KMS-11 (cell line): ENCODE results near the gene IQSEC1.

Source experiments
- H2AFZ ChIP-seq: fragments of 200-600 bp; sonication (generic); 2 replicates; pipeline ENCODE4 v1.6.1; 2016; ENCODE audit warnings: antibody characterized with exemption, mixed run types, low read depth
- H3K27ac ChIP-seq: fragments of 200-600 bp; sonication (generic); 2 replicates; pipeline ENCODE4 v1.6.1; 2016; ENCODE audit warnings: mild to moderate bottlenecking, mixed run types
- H3K27me3 ChIP-seq: fragments of 200-600 bp; sonication (generic); 2 replicates; pipeline ENCODE4 v1.6.1; 2017; ENCODE audit warnings: mild to moderate bottlenecking, low read depth, mixed run types, moderate library complexity; ENCODE audit not compliant: insufficient read depth
- H3K36me3 ChIP-seq: fragments of 200-600 bp; sonication (generic); 2 replicates; pipeline ENCODE4 v1.6.1; 2017; ENCODE audit warnings: mild to moderate bottlenecking, mixed run types; ENCODE audit not compliant: insufficient read depth
- H3K4me1 ChIP-seq: fragments of 200-600 bp; sonication (generic); 2 replicates; pipeline ENCODE4 v1.6.1; 2016; ENCODE audit warnings: mild to moderate bottlenecking, low read depth, mixed run types; ENCODE audit not compliant: poor library complexity, severe bottlenecking
- H3K4me2 ChIP-seq: fragments of 200-600 bp; sonication (generic); 2 replicates; pipeline ENCODE4 v1.7.0; 2016; ENCODE audit warnings: mild to moderate bottlenecking, mixed run types
- H3K4me3 ChIP-seq: fragments of 200-600 bp; sonication (generic); IDR thresholded peaks from 2 replicates; pipeline ENCODE4 v1.6.1; 2017; ENCODE audit warnings: low read depth, low read length, mixed read lengths; ENCODE audit not compliant: insufficient read depth
- H3K79me2 ChIP-seq: fragments of 200-600 bp; sonication (generic); 2 replicates; pipeline ENCODE4 v1.6.1; 2016; ENCODE audit warnings: low read depth, mixed run types; ENCODE audit not compliant: insufficient read depth
- H3K9ac ChIP-seq: fragments of 200-600 bp; sonication (generic); 2 replicates; pipeline ENCODE4 v1.6.1; 2016; ENCODE audit warnings: mild to moderate bottlenecking, mixed run types
- H4K20me1 ChIP-seq: fragments of 200-600 bp; sonication (generic); 2 replicates; pipeline ENCODE4 v1.6.1; 2016; ENCODE audit warnings: mild to moderate bottlenecking, mixed run types; ENCODE audit not compliant: insufficient read depth
- TF ChIP-seq, protein P1 (sequence below): fragments of 200-600 bp; sonication (generic); conservative IDR thresholded peaks from 2 replicates; pipeline ENCODE4 v1.6.1; 2017; ENCODE audit warnings: low read depth, mild to moderate bottlenecking, antibody characterized with exemption, low read length, moderate library complexity, mixed read lengths

IQSEC1 gene

DNA sequence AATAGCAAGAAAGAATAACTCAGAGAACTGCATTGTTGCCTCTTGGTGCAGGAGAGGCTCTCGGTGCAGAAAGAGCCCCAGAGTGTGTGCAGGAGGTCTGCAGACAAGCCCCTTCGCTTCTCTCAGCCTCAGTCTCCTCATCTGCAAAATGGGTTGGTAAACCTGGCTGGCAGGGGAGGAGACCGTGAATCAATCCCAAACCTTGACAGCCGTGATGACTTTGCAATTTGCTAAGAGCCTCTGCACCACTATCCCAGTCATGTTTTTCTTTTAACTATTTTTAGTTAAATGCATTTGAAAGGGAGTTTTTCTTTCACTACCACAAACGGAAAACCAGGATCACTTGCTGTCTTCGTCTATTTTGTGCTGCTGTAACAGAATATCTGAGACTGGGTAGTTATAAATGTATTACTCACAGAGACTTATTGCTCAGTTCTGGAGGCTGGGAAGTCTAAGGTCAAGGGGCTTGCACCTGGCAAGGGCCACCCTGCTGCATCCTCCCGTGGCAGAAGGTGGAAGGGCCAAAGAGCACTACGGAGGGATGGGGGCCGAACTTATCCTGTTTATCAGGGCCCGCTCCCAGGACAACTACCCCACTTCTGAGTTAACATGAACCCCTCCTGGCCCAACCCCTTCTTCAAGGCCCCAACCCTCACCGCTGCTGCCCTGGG, 14.2 kb upstream of the IQSEC1 start:
- no peaks in the 10 kb centered on the region for H3K36me3 ChIP-seq
- H3K9ac ChIP-seq = peak overlapping the region; percentile 63
- H3K4me2 ChIP-seq = peak overlapping the region; percentile 68
- H2AFZ ChIP-seq = peak overlapping the region; percentile 57; the same call in 1 of the 2 replicates
- H3K27me3 ChIP-seq = no peaks in the 10 kb centered on the region
- H3K4me3 ChIP-seq = no peak overlapping the region
- H3K79me2 ChIP-seq = no peaks in the 10 kb centered on the region
- peaks cover 59% of the 10 kb centered on the region for H3K4me1 ChIP-seq
- TF ChIP-seq, protein P1, sequence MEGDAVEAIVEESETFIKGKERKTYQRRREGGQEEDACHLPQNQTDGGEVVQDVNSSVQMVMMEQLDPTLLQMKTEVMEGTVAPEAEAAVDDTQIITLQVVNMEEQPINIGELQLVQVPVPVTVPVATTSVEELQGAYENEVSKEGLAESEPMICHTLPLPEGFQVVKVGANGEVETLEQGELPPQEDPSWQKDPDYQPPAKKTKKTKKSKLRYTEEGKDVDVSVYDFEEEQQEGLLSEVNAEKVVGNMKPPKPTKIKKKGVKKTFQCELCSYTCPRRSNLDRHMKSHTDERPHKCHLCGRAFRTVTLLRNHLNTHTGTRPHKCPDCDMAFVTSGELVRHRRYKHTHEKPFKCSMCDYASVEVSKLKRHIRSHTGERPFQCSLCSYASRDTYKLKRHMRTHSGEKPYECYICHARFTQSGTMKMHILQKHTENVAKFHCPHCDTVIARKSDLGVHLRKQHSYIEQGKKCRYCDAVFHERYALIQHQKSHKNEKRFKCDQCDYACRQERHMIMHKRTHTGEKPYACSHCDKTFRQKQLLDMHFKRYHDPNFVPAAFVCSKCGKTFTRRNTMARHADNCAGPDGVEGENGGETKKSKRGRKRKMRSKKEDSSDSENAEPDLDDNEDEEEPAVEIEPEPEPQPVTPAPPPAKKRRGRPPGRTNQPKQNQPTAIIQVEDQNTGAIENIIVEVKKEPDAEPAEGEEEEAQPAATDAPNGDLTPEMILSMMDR = no peak
- H4K20me1 ChIP-seq = no peaks in the 10 kb centered on the region
- peak overlapping the region; percentile 95 for H3K27ac ChIP-seq

DNA sequence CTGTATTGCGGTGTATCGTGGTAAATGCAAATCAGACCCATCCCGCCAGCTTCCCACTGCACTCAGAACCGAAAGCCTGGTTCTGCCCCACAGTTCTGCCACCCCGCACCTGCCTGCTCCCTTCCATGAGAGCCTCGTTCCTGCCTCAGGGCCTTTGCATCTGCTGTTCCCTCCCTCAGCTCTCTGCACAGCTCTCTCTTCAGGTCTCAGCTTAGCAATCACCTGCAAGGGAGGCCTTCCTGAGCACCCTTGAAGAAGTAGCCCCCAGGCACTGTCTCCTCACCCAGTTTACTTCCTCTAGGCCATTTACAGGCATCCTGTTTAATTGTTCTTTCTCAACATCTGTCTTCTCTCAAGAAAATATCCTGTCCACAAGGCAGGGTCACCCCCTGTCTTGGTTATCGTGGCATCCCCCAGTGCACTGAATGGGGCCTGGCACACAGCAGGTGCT, 13.3 kb upstream of the IQSEC1 start:
- TF ChIP-seq, protein P1 = no peak
- Histone ChIP-seq H4K20me1 (no peaks in the 10 kb centered on the region), H2AFZ (no peak overlapping the region), H3K79me2 (no peaks in the 10 kb centered on the region), H3K4me3 (no peak overlapping the region), H3K36me3 (no peaks in the 10 kb centered on the region), H3K27me3 (no peaks in the 10 kb centered on the region), H3K4me1 (peaks cover 50% of the 10 kb centered on the region), H3K4me2 (peak overlapping the region; percentile 68), H3K9ac (peak overlapping the region; percentile 22; the same call in 1 of the 2 replicates), H3K27ac (peak overlapping the region; percentile 95)

DNA sequence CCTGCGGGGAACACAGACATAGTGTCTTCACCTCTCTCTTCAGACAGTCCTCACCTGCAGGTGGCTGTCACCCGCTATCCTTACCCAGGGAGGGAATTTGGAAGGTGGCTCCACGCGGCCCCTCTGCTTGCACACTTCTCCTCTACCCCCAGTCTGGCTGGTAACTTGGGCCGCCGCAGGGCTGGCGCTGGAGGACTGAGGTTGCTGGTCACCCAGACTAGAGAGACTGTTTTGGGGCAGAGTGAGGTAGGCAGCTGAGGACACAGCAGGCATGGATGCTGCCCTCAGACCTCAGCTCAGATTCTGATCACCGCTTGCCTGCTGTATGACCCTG, 12.6 kb upstream of the IQSEC1 start:
- H3K27ac ChIP-seq = no peak overlapping the region; the same call in 1 of the 2 replicates
- TF ChIP-seq, protein P1 = no peak
- H3K9ac ChIP-seq = no peak overlapping the region
- no peaks in the 10 kb centered on the region for H3K79me2 ChIP-seq
- no peaks in the 10 kb centered on the region for H3K36me3 ChIP-seq
- peak overlapping the region; percentile 68; the same call in 1 of the 2 replicates for H3K4me2 ChIP-seq
- peaks cover 48% of the 10 kb centered on the region for H3K4me1 ChIP-seq
- H2AFZ ChIP-seq = no peak overlapping the region
- no peaks in the 10 kb centered on the region for H4K20me1 ChIP-seq
- H3K27me3 ChIP-seq = no peaks in the 10 kb centered on the region
- no peak overlapping the region for H3K4me3 ChIP-seq

DNA sequence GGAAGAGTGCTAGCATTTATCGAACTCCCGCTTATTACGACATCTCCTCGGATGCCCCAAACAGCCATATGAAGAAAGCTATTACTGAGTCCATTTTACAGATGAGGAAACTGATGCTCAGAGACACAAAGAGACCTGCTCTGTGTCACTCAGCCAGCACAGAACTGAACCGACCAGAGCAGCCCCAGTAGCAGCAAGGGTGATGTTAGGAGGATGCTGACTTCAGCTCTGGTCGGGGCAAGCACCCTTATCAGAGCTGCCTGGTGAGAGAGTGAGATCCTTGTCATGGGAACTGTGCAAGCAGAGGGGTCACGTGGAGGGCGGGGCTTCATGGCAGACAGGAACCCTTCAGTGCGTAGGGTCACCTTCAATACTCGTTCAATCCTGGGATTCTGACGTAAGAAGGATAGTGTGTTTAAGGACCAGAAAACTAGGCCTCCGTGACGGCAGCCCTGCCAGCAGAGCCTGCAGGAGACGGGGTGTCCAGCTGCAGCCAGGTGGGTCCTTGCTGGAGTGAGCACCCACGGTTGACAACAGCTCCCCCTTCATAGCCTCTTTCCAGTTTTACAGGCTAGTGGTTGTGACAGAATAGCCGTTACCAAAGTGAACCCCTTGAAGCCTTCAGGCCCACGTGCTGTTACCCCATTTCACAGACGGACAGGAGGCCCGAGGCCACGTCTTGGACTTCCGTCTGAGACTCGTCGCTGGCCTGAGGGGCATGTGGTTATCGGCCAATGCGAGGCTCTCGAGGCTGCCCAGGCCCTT, 12.0 kb upstream of the IQSEC1 start:
- Histone ChIP-seq H3K27ac (no peak overlapping the region), H3K9ac (no peak overlapping the region), H3K4me2 (no peak overlapping the region), H3K27me3 (no peaks in the 10 kb centered on the region), H3K36me3 (no peaks in the 10 kb centered on the region), H2AFZ (no peak overlapping the region), H4K20me1 (no peaks in the 10 kb centered on the region), H3K4me1 (peaks cover 48% of the 10 kb centered on the region), H3K4me3 (no peak overlapping the region), H3K79me2 (no peaks in the 10 kb centered on the region)
- TF ChIP-seq, protein P1 = no peak
